DND-41 (cell line): ENCODE data around the gene UGT3A1.
A peak's percentile ranks its signal among the peaks of the same experiment; 100 is the strongest.
"Not testable (repeated sequence)": the region's sequence is repeated elsewhere in the genome, so short reads cannot be mapped to it uniquely, and the experiment has no call there.

Source experiments
- ATAC-seq: fragments of 200-7000 bp; cut with Tn5 transposase; 3 replicates; pipeline ENCODE4 v1.9.1; 2021; ENCODE audit warnings: low read depth; ENCODE audit not compliant: insufficient read depth
- DNase-seq: peaks from one replicate; pipeline ENCODE4 v3.0.0-alpha.2; 2020
- H2AFZ ChIP-seq: 2 replicates; pipeline ENCODE4 v1.6.0; 2012; ENCODE audit warnings: low read depth, low read length
- H3K27ac ChIP-seq: 2 replicates; pipeline ENCODE4 v1.5.1; 2012; ENCODE audit warnings: low read length, inconsistent platforms
- H3K27me3 ChIP-seq: fragments of 200-600 bp; sonication (generic); 2 replicates; pipeline ENCODE4 v1.6.0; 2012; ENCODE audit warnings: low read length, mild to moderate bottlenecking, inconsistent platforms; ENCODE audit not compliant: insufficient read depth, poor library complexity
- H3K36me3 ChIP-seq: 2 replicates; pipeline ENCODE4 v1.5.1; 2012; ENCODE audit warnings: low read length, inconsistent platforms; ENCODE audit not compliant: insufficient read depth
- H3K4me1 ChIP-seq: 2 replicates; pipeline ENCODE4 v1.5.1; 2012; ENCODE audit warnings: mild to moderate bottlenecking, low read length; ENCODE audit not compliant: insufficient read depth
- H3K4me2 ChIP-seq: 2 replicates; pipeline ENCODE4 v1.6.0; 2012; ENCODE audit warnings: mild to moderate bottlenecking, moderate library complexity, low read length, inconsistent platforms; ENCODE audit not compliant: insufficient read depth
- H3K4me3 ChIP-seq, 2 experiments: fragments of 200-600 bp in 1 of 2; shearing (Covaris generic) in 1 of 2; 2 replicates each; pipeline ENCODE4 v1.5.1; 2012 to 2016; ENCODE audit warnings: inconsistent platforms in 2 of 2, low read length in 2 of 2, mild to moderate bottlenecking in 2 of 2, low read depth in 1 of 2, moderate library complexity in 1 of 2
- H3K79me2 ChIP-seq: 2 replicates; pipeline ENCODE4 v1.6.0; 2012; ENCODE audit warnings: low read length, inconsistent platforms; ENCODE audit not compliant: insufficient read depth
- H3K9ac ChIP-seq: 2 replicates; pipeline ENCODE4 v1.6.0; 2012; ENCODE audit warnings: low read depth, mild to moderate bottlenecking, inconsistent platforms, low read length, moderate library complexity
- H3K9me3 ChIP-seq: 2 replicates; pipeline ENCODE4 v1.5.1; 2012; ENCODE audit warnings: low read length, moderate library complexity, mild to moderate bottlenecking, inconsistent platforms; ENCODE audit not compliant: insufficient read depth, severe bottlenecking
- H4K20me1 ChIP-seq: 2 replicates; pipeline ENCODE4 v1.6.0; 2012; ENCODE audit warnings: low read length; ENCODE audit not compliant: insufficient read depth
- EZH2 ChIP-seq: IDR thresholded peaks from 3 replicates; pipeline ENCODE4 v1.6.1; 2012; ENCODE audit warnings: borderline replicate concordance, low read depth, mild to moderate bottlenecking, moderate library complexity, low read length, inconsistent platforms; ENCODE audit not compliant: severe bottlenecking
- TF ChIP-seq, protein P1 (sequence below): IDR thresholded peaks from 2 replicates; pipeline ENCODE4 v1.5.1; 2012; ENCODE audit warnings: borderline replicate concordance, low read length, moderate library complexity, mild to moderate bottlenecking; ENCODE audit not compliant: poor library complexity, severe bottlenecking; ENCODE audit errors: extremely low read depth

The UGT3A1 gene

GRCh38 chr5:35990941-35991611 is at the start of gene UGT3A1:
Gene UGT3A1, minus strand, starts transcription at chr5:35991390. Its CDS starts 150 bp downstream, at chr5:35991240.
- DNase-seq (no peak), ATAC-seq (no peak)
- Histone ChIP-seq H3K4me2 (no peak within 1 kb of the TSS), H3K4me3 (no peak within 1 kb of the TSS), H3K79me2 (no peaks in the 10 kb centered on the region), H4K20me1 (no peaks in the 10 kb centered on the region), H3K36me3 (no peaks in the 10 kb centered on the region), H3K4me1 (no peaks in the 10 kb centered on the region), H2AFZ (no peak within 1 kb of the TSS), H3K27me3 (no peaks in the 10 kb centered on the region), H3K9me3 (peaks cover 2% of the 10 kb centered on the region), H3K9ac (no peak within 1 kb of the TSS), H3K27ac (no peak within 1 kb of the TSS)
- no peak for TF ChIP-seq EZH2
- TF ChIP-seq, protein P1, sequence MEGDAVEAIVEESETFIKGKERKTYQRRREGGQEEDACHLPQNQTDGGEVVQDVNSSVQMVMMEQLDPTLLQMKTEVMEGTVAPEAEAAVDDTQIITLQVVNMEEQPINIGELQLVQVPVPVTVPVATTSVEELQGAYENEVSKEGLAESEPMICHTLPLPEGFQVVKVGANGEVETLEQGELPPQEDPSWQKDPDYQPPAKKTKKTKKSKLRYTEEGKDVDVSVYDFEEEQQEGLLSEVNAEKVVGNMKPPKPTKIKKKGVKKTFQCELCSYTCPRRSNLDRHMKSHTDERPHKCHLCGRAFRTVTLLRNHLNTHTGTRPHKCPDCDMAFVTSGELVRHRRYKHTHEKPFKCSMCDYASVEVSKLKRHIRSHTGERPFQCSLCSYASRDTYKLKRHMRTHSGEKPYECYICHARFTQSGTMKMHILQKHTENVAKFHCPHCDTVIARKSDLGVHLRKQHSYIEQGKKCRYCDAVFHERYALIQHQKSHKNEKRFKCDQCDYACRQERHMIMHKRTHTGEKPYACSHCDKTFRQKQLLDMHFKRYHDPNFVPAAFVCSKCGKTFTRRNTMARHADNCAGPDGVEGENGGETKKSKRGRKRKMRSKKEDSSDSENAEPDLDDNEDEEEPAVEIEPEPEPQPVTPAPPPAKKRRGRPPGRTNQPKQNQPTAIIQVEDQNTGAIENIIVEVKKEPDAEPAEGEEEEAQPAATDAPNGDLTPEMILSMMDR, result no peak

DNA sequence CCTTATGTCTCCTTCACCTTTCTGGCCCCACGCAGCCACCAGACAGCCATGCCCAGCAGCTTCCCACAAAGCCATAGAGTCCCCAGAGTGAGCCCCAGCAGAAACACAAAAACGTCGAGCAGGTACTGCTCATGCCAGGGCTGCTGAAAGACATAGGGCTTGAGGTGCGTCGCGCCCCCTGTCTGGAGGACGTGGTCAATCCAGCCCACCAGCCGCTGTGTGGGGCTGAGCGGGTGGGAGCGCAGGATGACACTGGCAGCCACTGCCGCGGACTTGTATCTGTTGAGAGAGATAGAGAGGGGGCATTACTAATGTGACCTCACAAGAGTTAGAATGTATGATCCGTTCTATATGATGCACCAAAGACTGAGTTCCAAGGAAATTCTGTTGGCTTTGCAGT is 44.5 kb upstream of the UGT3A1 start:
- Histone ChIP-seq H3K4me2 (no peak overlapping the region), H3K79me2 (no peaks in the 10 kb centered on the region), H3K4me1 (peaks cover 3% of the 10 kb centered on the region; the same call in 1 of the 2 replicates), H3K36me3 (no peaks in the 10 kb centered on the region), H3K27me3 (no peaks in the 10 kb centered on the region), H2AFZ (no peak overlapping the region), H3K27ac (no peak overlapping the region), H3K9ac (no peak overlapping the region), H4K20me1 (no peaks in the 10 kb centered on the region), H3K9me3 (no peaks in the 10 kb centered on the region), H3K4me3 (no peak overlapping the region)
- no peak for TF ChIP-seq EZH2
- TF ChIP-seq, protein P1, result no peak
- DNase-seq (no peak), ATAC-seq (peak; percentile 36; the same call in 1 of the 3 replicates)

GRCh38 chr5:36034536-36035134 is 43.4 kb upstream of the UGT3A1 start:
- not testable (repeated sequence) for H4K20me1 ChIP-seq, H3K9ac ChIP-seq, H3K4me3 ChIP-seq, H2AFZ ChIP-seq, ATAC-seq, H3K27ac ChIP-seq, DNase-seq, H3K36me3 ChIP-seq, H3K27me3 ChIP-seq, H3K9me3 ChIP-seq, H3K79me2 ChIP-seq, H3K4me2 ChIP-seq
- peaks cover 10% of the 10 kb centered on the region; the same call in 1 of the 2 replicates for H3K4me1 ChIP-seq

GRCh38 chr5:36033486-36033885 is 42.3 kb upstream of the UGT3A1 start:
- Histone ChIP-seq H2AFZ (no peak overlapping the region), H3K79me2 (no peaks in the 10 kb centered on the region), H3K9ac (no peak overlapping the region), H3K9me3 (no peaks in the 10 kb centered on the region), H3K27ac (no peak overlapping the region), H3K4me1 (peaks cover 10% of the 10 kb centered on the region; the same call in 1 of the 2 replicates), H3K36me3 (no peaks in the 10 kb centered on the region), H3K27me3 (no peaks in the 10 kb centered on the region), H4K20me1 (no peaks in the 10 kb centered on the region), H3K4me2 (no peak overlapping the region), H3K4me3 (no peak overlapping the region)
- ATAC-seq (no peak), DNase-seq (no peak)
- TF ChIP-seq EZH2, result no peak
- TF ChIP-seq, protein P1, result no peak
